ENCODE results near the gene MATN3. TPM values are rescaled to one million over a fixed set of nuclear protein-coding genes. Genes with fewer than 3 reads are reported as not detected.
A peak's percentile ranks its signal among the peaks of the same experiment; 100 is the strongest.
"Not testable (repeated sequence)": the region's sequence is repeated elsewhere in the genome, so short reads cannot be mapped to it uniquely, and the experiment has no call there.

Gene MATN3
- total RNA-seq, 2 experiments from 2014 or later = not detected

DNA sequence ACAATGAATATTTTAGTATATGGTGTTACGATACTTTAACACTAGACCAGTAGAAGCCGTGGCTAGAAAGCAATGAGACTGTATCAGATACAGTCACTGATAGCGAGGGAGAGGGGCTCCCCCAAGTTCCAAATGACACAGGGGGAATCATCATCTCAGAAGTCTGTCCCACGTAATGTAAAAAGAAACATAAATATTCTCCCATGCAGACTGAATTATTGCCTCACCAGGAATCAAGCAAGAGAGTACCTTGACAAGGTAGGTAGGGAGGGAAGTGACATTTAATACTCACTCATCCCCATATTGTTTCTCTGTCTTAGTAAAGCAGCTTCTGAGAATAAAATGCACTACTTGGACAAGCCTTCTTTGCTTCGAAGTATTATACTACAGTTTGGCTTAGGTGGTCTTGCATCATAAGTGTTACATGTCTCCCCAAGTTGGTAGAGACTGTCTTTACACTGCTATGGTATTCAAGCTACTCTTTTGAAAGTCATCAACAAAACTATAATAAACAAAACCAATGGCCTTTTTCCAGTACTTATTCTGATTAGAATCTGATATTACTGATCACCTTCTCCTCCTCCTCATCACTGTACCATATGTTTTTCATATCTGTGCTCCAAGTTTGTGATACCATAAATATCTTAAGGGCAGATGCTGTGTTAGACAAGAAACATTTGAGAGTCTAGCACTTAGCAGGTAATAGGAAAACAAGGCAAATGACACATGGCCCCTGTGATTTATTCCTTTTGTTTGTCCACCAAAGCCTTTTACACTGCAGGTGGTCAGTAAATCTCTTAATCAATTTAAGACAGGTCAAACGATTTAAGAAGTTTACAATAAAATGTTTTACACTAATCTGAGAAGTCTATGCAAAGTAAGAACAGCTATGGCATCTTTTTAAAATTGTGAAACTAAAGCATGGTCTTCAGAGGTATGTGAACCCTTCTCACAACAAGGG, 36.3 kb upstream of the MATN3 start:
- Mint-ChIP-seq H3K27me3 (no peaks in the 10 kb centered on the region), H3K4me3 (no peak overlapping the region), H3K36me3 (no peaks in the 10 kb centered on the region), H3K4me1 (peaks cover 31% of the 10 kb centered on the region), H3K9me3 (no peaks in the 10 kb centered on the region), H3K27ac (no peak overlapping the region)
- DNase-seq = no peak

DNA sequence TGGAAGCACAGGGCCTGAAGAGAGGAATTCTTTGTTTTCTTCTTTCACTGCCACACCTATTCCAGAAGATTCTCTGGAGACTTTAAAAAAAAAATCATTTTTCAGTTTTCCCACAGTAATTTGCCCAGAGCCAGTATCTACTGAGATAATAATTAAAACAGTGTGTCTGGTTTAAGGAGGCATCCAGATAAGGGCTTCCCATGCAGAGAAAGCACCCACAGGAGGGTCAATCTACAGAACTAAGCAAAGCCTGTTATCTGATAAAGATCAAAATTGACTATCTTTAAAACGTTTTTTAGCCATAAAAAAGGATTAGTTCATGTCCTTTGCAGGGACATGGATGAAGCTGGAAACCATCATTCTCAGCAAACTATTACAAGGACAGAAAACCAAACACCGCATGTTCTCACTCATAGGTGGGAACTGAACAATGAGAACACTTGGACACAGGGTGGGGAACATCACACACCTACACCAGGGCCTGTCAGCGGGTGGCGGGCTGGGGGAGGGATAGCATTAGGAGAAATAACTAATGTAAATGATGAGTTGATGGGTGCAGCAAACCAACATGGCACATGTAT, 33.3 kb upstream of the MATN3 start:
- H3K9me3 Mint-ChIP-seq, H3K4me3 Mint-ChIP-seq, H3K36me3 Mint-ChIP-seq, DNase-seq, H3K27me3 Mint-ChIP-seq, H3K27ac Mint-ChIP-seq: not testable (repeated sequence)
- peaks cover 31% of the 10 kb centered on the region for H3K4me1 Mint-ChIP-seq

DNA sequence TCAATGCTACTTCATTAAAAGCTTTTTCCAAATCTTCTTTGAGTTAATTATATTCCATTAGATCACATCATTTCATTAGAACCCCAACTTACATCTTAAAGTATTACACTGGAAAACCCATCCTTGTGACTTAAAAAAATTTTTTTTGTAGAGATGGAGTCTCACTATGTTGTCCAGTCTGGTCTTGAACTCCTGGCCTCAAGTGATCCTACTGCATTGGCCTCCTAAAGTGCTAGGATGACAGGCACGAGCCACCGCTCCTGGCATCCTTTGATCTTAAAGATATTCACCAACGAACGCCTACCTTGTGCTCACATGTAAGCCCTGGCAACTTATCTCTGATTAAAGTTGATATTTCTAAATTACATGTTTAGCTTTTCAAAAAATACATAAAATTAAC, 32.3 kb upstream of the MATN3 start:
- no peaks in the 10 kb centered on the region for H3K9me3 Mint-ChIP-seq
- no peaks in the 10 kb centered on the region for H3K27me3 Mint-ChIP-seq
- H3K27ac Mint-ChIP-seq = no peak overlapping the region
- peaks cover 25% of the 10 kb centered on the region for H3K4me1 Mint-ChIP-seq
- H3K4me3 Mint-ChIP-seq = no peak overlapping the region
- no peak for DNase-seq
- H3K36me3 Mint-ChIP-seq = peaks cover 7% of the 10 kb centered on the region

DNA sequence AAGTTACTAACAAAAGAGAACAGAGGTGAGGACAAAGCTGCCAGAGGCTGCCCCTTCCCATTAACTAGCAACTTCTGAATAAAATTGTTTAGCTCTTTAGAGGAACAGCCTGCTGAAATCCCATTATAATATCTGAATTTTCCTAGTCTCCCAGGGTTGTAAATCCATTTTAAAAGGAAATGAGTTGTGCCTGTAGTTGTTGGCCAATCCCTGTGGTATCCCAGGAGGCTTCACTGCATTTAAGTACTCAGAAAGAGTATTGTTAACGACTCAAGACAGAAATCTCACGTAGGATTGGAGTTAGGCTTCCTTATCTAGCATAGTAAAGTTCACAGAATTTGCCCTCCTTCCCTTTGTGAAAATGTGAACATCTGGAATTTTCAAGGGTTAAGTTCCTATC, 30.1 kb upstream of the MATN3 start:
- H3K9me3 Mint-ChIP-seq = no peaks in the 10 kb centered on the region
- no peak for DNase-seq
- peaks cover 8% of the 10 kb centered on the region for H3K36me3 Mint-ChIP-seq
- no peak overlapping the region for H3K4me3 Mint-ChIP-seq
- H3K27ac Mint-ChIP-seq = no peak overlapping the region
- no peaks in the 10 kb centered on the region for H3K27me3 Mint-ChIP-seq
- peaks cover 6% of the 10 kb centered on the region for H3K4me1 Mint-ChIP-seq

DNA sequence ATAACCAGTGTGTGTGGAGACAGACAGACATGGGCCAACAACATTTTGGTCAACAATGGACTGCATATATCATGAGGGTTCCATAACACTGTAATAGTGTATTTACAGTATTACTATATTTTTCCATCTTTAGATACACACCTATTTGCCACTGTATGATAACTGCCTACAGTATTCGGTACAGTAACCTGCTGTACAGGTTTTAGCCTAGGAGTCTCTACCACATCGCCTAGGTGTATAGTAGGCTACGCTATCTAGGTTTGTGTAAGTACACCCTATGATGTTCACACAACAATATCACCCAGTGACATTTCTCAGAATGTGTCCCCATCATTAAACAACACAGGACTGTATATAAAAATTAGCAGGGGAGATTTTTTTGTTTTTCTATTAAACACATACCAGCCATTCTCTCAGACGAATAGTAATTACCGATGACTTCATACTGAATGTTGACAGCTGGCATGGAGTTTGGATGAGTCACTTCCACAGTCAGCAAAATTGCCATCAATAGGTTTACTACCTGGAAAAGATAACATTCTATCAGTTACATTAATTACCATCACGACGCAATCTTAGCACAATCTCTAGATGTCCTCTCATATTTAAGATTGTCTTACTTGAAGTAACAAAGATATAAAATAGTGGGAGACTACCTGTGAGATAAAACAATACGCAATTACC, 28.2 kb upstream of the MATN3 start:
- H3K36me3 Mint-ChIP-seq = peaks cover 14% of the 10 kb centered on the region
- no peaks in the 10 kb centered on the region for H3K27me3 Mint-ChIP-seq
- peaks cover 6% of the 10 kb centered on the region for H3K4me1 Mint-ChIP-seq
- H3K4me3 Mint-ChIP-seq = no peak overlapping the region
- DNase-seq = no peak
- H3K9me3 Mint-ChIP-seq = no peaks in the 10 kb centered on the region
- H3K27ac Mint-ChIP-seq = no peak overlapping the region

DNA sequence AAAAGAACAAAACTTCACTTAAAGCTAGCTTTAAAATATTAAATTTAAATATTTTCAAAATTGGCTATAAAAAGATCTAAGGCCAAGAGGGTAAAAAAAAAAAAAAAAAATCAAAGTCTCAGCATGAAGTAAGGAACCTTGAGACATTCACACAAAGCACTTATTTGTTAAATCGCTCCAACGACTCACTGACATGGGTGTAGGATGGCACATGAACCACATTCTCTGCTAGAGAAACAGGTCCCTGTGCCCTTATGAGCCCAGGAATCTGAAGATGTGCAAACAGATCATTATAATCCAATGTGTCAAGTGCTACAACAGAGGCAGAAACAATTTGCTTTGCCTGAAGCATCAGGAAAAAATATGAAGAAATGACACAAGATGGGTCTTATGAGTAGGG, 25.2 kb upstream of the MATN3 start:
- Mint-ChIP-seq H3K27ac (no peak overlapping the region), H3K4me3 (no peak overlapping the region), H3K27me3 (no peaks in the 10 kb centered on the region), H3K36me3 (peaks cover 18% of the 10 kb centered on the region), H3K9me3 (no peaks in the 10 kb centered on the region), H3K4me1 (peaks cover 2% of the 10 kb centered on the region)
- DNase-seq = no peak

DNA sequence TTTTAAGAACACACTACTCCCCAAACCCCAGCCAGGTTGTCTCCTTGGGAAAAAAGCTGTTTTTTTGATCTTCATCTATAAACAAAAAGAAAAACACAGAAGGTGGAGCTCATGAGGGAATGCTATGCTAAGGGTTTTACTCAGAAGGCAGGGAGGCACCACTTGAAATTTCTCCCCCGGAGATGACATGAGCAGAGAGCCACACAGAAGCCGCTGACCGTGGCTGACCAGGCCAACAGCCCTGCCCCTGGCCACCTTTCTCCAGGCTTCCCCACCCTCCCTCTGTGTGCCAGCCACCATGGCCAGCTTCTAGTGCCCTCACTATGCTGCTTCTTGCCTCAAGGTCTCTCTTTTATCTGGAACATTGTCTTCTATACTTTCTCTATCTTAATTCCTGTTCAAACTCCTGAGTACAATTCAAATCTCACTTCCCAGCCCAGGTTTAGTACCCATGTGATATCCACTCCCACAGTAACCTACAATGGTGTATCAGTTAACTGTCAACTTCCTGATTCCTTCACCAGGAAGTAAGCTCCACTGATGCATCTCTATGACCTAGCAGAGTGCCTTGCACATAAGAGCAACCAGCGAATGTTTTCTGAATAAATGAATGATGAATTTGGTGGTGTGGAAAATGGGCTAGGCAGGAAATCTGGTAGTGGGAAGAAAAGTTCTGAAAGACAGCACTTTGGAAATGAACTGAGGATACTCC, 23.6 kb upstream of the MATN3 start:
- H3K36me3 Mint-ChIP-seq = peaks cover 29% of the 10 kb centered on the region
- H3K4me3 Mint-ChIP-seq = no peak overlapping the region
- no peaks in the 10 kb centered on the region for H3K9me3 Mint-ChIP-seq
- no peaks in the 10 kb centered on the region for H3K27me3 Mint-ChIP-seq
- H3K27ac Mint-ChIP-seq = peak overlapping the region; percentile 62
- peaks cover 2% of the 10 kb centered on the region for H3K4me1 Mint-ChIP-seq
- no peak for DNase-seq

DNA sequence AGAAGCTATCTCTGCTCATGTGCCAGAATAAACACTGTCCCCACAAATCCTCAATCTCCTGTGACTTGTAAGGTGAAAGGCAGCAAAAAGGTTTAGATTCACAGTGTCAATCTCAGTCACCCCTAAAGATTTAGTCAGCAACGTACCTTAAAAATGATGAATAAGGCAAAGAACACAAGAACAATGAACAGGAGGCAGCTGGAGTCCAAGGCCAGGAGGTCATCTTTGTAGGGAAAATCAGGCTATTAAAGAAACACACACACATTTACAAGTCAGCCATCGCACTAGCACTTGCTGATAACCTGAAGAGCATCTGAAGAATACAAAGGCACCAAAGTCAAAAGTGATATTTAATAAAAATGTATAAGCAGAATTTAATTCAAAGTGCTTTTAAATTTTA, 22.4 kb upstream of the MATN3 start:
- peaks cover 34% of the 10 kb centered on the region for H3K36me3 Mint-ChIP-seq
- H3K27me3 Mint-ChIP-seq = no peaks in the 10 kb centered on the region
- H3K4me3 Mint-ChIP-seq = no peak overlapping the region
- peaks cover 2% of the 10 kb centered on the region for H3K4me1 Mint-ChIP-seq
- no peak for DNase-seq
- peaks cover 3% of the 10 kb centered on the region for H3K9me3 Mint-ChIP-seq
- H3K27ac Mint-ChIP-seq = no peak overlapping the region

DNA sequence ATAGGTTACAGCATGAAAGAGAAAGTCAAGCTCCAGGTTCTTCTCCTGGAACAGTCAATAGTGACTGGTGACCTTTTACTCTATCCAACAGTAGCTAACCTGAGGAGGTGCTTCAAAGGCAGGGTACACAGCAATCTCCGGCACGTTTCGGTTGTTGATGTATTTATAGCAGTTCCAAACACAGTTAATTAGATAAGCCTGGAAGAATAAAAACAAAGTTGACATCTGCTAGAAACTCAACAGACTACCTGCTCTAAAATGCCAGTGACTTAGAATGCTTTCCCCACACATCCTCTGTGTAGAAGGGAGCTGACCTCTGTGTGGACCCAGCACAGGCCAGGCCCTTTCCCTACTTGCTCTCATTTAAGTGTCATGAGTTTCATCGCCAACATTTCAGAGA, 21.8 kb upstream of the MATN3 start:
- peaks cover 41% of the 10 kb centered on the region for H3K36me3 Mint-ChIP-seq
- no peaks in the 10 kb centered on the region for H3K27me3 Mint-ChIP-seq
- H3K4me1 Mint-ChIP-seq = peaks cover 2% of the 10 kb centered on the region
- peaks cover 4% of the 10 kb centered on the region for H3K9me3 Mint-ChIP-seq
- no peak overlapping the region for H3K27ac Mint-ChIP-seq
- no peak for DNase-seq
- H3K4me3 Mint-ChIP-seq = no peak overlapping the region

DNA sequence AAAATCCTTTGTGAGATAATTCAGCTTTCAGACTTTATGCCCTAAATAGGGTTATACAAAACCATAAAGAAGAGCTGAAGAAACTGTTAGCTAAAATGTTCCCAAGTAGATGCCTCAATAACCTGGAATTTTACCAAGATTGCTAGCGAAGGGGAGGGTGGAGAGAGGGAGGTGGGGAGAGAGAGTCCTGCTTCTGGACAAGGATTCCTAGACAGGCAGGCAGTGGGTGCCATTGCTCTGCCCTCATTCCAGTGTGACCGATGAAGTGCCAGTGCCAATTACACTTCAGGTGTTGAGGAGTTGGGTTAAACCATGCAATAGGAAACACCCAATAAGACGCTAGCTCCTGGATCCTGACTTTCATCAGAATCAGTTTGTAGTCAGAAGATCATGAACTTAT, 20.9 kb upstream of the MATN3 start:
- H3K4me1 Mint-ChIP-seq = peaks cover 2% of the 10 kb centered on the region
- peaks cover 48% of the 10 kb centered on the region for H3K36me3 Mint-ChIP-seq
- no peak overlapping the region for H3K27ac Mint-ChIP-seq
- H3K27me3 Mint-ChIP-seq = no peaks in the 10 kb centered on the region
- H3K4me3 Mint-ChIP-seq = no peak overlapping the region
- peaks cover 4% of the 10 kb centered on the region for H3K9me3 Mint-ChIP-seq
- DNase-seq = no peak

DNA sequence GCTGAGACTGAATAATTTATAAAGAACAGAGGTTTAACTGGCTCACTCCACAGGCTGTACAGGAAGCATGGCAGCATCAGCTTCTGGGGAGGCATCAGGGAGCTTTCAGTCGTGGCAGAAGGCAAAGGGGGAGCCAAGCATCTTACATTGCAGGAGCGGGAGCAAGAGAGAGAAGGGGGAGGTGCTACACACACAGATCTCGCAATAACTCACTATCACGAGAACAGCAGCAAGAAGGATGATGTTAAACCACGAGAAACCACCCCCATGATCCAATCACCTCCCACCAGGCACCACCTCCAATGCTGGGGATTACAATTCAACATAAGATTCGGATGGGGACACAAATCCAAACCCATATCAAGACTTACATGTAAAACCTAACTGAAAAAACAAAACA, 17.8 kb upstream of the MATN3 start:
- no peak overlapping the region for H3K4me3 Mint-ChIP-seq
- DNase-seq = no peak
- no peaks in the 10 kb centered on the region for H3K27me3 Mint-ChIP-seq
- no peaks in the 10 kb centered on the region for H3K4me1 Mint-ChIP-seq
- H3K9me3 Mint-ChIP-seq = peaks cover 4% of the 10 kb centered on the region
- H3K36me3 Mint-ChIP-seq = peaks cover 50% of the 10 kb centered on the region
- no peak overlapping the region for H3K27ac Mint-ChIP-seq

DNA sequence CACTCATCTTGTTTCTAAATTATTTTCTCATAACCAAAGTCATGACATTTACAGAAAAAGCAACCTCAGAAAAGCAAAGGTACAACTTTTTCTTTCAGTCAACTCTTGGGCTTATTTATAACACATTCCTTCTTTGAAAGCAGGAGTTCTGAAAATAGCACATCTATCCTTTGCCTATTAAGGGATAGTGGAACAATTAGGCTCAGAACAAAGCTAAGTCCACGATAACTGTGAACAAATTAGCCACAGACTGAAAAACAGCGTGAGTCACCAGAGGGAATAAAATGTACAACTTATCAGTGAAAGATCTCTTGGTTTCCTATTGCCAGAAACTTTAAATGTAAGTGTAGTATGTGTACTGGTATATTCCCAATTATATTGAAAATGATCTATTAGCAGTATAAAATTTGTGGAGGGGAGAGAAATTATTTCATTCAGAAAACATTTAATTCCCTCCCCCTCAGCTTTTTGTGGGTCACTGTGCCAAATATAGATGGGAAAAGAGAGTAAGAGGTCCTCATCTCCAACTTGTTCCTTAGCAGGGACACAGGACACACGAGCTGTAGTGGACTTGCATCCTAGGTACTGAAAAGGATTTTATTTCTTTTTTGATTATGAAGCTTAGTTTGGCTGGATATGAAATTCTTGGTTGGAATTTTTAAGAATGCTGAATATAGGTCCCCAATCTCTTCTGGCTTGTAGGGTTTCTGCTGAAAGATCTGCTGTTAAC, 15.4 kb upstream of the MATN3 start:
- no peak overlapping the region for H3K4me3 Mint-ChIP-seq
- H3K9me3 Mint-ChIP-seq = peaks cover 5% of the 10 kb centered on the region
- peaks cover 52% of the 10 kb centered on the region for H3K36me3 Mint-ChIP-seq
- H3K27me3 Mint-ChIP-seq = no peaks in the 10 kb centered on the region
- DNase-seq = no peak
- H3K27ac Mint-ChIP-seq = no peak overlapping the region
- H3K4me1 Mint-ChIP-seq = no peaks in the 10 kb centered on the region

DNA sequence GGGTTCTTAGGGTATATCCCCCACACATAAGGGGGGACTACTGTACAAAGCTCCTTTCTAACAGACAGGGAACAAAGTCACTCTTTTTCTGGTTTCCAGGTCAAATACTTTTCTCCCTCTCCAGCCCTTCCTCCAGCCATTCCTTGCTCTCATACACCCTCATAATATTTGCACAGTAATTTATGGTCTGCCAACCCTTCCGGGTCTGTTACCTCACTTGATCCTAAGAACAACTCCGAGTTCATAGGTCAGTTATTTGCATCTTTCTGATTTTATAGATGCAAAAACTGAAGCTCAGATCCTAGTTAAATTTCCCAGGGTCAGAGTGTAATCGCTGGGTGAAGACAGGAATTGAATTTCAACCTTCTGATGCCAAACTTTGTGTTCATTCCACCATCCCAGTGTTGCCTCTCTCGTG, 14.8 kb upstream of the MATN3 start:
- Mint-ChIP-seq H3K9me3 (peaks cover 6% of the 10 kb centered on the region), H3K27me3 (no peaks in the 10 kb centered on the region), H3K4me1 (no peaks in the 10 kb centered on the region), H3K36me3 (peaks cover 49% of the 10 kb centered on the region), H3K4me3 (no peak overlapping the region), H3K27ac (no peak overlapping the region)
- no peak for DNase-seq

DNA sequence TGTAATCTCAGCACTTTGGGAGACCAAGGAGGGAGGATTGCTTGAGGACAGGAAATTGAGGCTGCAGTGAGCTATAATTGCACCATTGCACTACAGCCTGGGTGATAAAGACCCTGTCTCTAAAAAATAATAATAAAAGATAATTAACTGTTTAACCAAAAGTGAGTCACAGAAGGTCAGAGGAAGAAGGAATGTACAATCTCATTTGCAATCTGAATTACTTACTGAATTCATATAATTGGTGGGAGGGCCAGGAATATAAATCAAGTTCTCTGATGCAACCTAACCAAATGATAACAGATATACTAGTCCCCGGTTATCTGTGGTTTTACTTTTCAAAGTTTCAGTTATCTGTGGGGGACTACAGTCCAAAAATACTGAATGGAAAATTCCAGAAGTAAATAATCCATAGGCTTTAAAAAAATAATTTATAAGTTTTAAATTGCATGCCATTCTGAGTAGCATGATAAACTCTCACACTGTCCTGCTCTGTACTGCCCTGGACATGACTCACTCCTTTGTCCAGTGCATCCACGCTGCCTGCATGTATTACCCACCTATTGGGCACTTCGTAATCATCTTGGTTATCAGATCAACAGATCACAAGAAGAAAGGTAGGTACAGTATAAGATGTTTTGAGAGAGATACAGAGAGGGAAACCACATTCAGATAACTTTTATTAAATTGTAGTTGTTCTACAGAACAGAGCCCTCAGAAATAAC, 12.8 kb upstream of the MATN3 start:
- no peaks in the 10 kb centered on the region for H3K27me3 Mint-ChIP-seq
- H3K9me3 Mint-ChIP-seq = peaks cover 18% of the 10 kb centered on the region
- peaks cover 47% of the 10 kb centered on the region for H3K36me3 Mint-ChIP-seq
- no peak for DNase-seq
- H3K4me3 Mint-ChIP-seq = no peak overlapping the region
- H3K4me1 Mint-ChIP-seq = no peaks in the 10 kb centered on the region
- H3K27ac Mint-ChIP-seq = no peak overlapping the region

Measured in activated naive CD8-positive, alpha-beta T cell treated with anti-CD3 and anti-CD28 coated beads for 36 hours (primary cell).